A549 (cell line): ENCODE measurements around the gene IRX2.

Experiments
- ATOH8 ChIP-seq: fragments of 250-450 bp; sonication (Bioruptor Pico); IDR thresholded peaks from 2 replicates; pipeline ENCODE4 v1.5.0; 2020; ENCODE audit warnings: low read depth, mild to moderate bottlenecking, moderate library complexity
- CTCF ChIP-seq: fragments of >200 bp; sonication (Bioruptor Twin); formaldehyde crosslinking; IDR thresholded peaks from 3 replicates; pipeline ENCODE4 v1.5.1; 2016
- ELK1 ChIP-seq: fragments of 150-350 bp; IDR thresholded peaks from 2 replicates; pipeline ENCODE4 v1.6.1; 2014; ENCODE audit warnings: low read depth, mild to moderate bottlenecking, low read length
- FOSL2 ChIP-seq, 2 experiments: fragments of 450-650 bp in 1 of 2; fragments of >200 bp in 1 of 2; sonication (Bioruptor Twin) in 1 of 2; formaldehyde crosslinking; IDR thresholded peaks; 2 replicates each; pipeline versions ENCODE4 v1.5.0 to v1.6.1; 2016 to 2020; ENCODE audit warnings: mild to moderate bottlenecking in 1 of 2, moderate library complexity in 1 of 2
- KDM1A ChIP-seq: fragments of 200-600 bp; sonication (generic); IDR thresholded peaks from 2 replicates; pipeline ENCODE4 v1.6.1; 2016; ENCODE audit warnings: low read depth, mild to moderate bottlenecking
- MAX ChIP-seq: IDR thresholded peaks from 2 replicates; pipeline ENCODE4 v1.6.1; 2012
- NR3C1 ChIP-seq: fragments of >200 bp; sonication (Bioruptor Twin); formaldehyde crosslinking; IDR thresholded peaks from 3 replicates; pipeline ENCODE4 v1.6.1; 2017
- POLR2A ChIP-seq: IDR thresholded peaks from 2 replicates; pipeline ENCODE4 v1.6.1; 2012; ENCODE audit warnings: mild to moderate bottlenecking, low read length
- RFX5 ChIP-seq: fragments of 450-650 bp; IDR thresholded peaks from 2 replicates; pipeline ENCODE4 v1.7.1; 2014; ENCODE audit warnings: antibody characterized with exemption, mild to moderate bottlenecking, moderate library complexity
- SMC3 ChIP-seq: fragments of >200 bp; sonication (Bioruptor Twin); formaldehyde crosslinking; IDR thresholded peaks from 3 replicates; pipeline ENCODE4 v1.6.1; 2018; ENCODE audit warnings: inconsistent platforms
- ZSCAN20 ChIP-seq: fragments of 250-450 bp; sonication (Bioruptor Pico); IDR thresholded peaks from 2 replicates; pipeline ENCODE4 v1.8.0; 2022; ENCODE audit warnings: mild to moderate bottlenecking, moderate library complexity

GRCh38 chr5:2708751-2709150 is 42.7 kb downstream of the IRX2 start:
- TF ChIP-seq POLR2A (no peak), CTCF (no peak), KDM1A (no peak), NR3C1 (no peak), RFX5 (no peak), MAX (no peak), ZSCAN20 (no peak), FOSL2 (IDR thresholded peaks at IDR 0.05) (no peak), FOSL2 (CRISPR knock-in tag; IDR thresholded peaks at IDR 0.05) (no peak), ELK1 (no peak), ATOH8 (no peak), SMC3 (no peak)
